Panc1 (cell line): ENCODE data around the gene RNF186. TPM values are rescaled to one million over a fixed set of nuclear protein-coding genes. Genes with fewer than 3 reads are reported as not detected.

ENCODE experiments used
- ATAC-seq: fragments of 200-7000 bp; cut with Tn5 transposase; 2 replicates; pipeline ENCODE4 v1.9.1; 2020; ENCODE audit warnings: mild to moderate bottlenecking, moderate library complexity
- BruUV-seq: library from RNA; stranded (reverse); fragments of 400-500 nt; replicated peaks from 2 replicates; lab custom pipeline; 2021; lab: Mats Ljungman, UMichigan
- CTCF ChIA-PET: fragments of 300-600 bp; sonication (Branson Sonifier 250); formaldehyde crosslinking; loops from one replicate; lab custom pipeline; 2022; ENCODE audit warnings: antibody characterized with exemption; lab: Charles Lee
- POLR2A ChIA-PET: fragments of 300-600 bp; sonication (Branson Sonifier 250); formaldehyde crosslinking; loops from one replicate; lab custom pipeline; 2022; ENCODE audit warnings: antibody characterized with exemption; lab: Charles Lee
- DNase-seq: peaks from one replicate; pipeline ENCODE4 v3.0.0-alpha.2; 2010; ENCODE audit warnings: low read depth, low spot score
- H3K27ac ChIP-seq: 2 replicates; pipeline ENCODE4 v1.5.1; 2011; ENCODE audit warnings: mild to moderate bottlenecking, low read length, inconsistent platforms
- H3K27me3 ChIP-seq: fragments of 200-500 bp; sonication (Bioruptor generic); 2 replicates; pipeline ENCODE4 v1.6.0; 2014; ENCODE audit warnings: low read length, inconsistent platforms; ENCODE audit not compliant: control insufficient read depth, insufficient read depth
- H3K36me3 ChIP-seq: fragments of 200-500 bp; sonication (Bioruptor generic); 2 replicates; pipeline ENCODE4 v1.5.1; 2014; ENCODE audit warnings: inconsistent platforms, mild to moderate bottlenecking, low read length, moderate library complexity; ENCODE audit not compliant: control insufficient read depth, insufficient read depth
- H3K4me1 ChIP-seq: 2 replicates; pipeline ENCODE4 v1.5.1; 2011; ENCODE audit warnings: inconsistent platforms, mild to moderate bottlenecking, low read length, moderate library complexity; ENCODE audit not compliant: control insufficient read depth, insufficient read depth
- H3K4me3 ChIP-seq, 2 experiments: 2 replicates each; pipeline ENCODE4 v1.5.1; 2011 to 2012; ENCODE audit warnings: low read depth in 2 of 2, low read length in 2 of 2, mild to moderate bottlenecking in 2 of 2, inconsistent platforms in 1 of 2, moderate library complexity in 1 of 2
- H3K9me3 ChIP-seq: fragments of 200-500 bp; sonication (Bioruptor generic); 2 replicates; pipeline ENCODE4 v1.5.1; 2014; ENCODE audit warnings: low read depth, mild to moderate bottlenecking, inconsistent platforms, low read length, moderate library complexity; ENCODE audit not compliant: control insufficient read depth, insufficient read depth
- POLR2AphosphoS5 ChIP-seq: IDR thresholded peaks from 2 replicates; pipeline ENCODE4 v1.6.1; 2012; ENCODE audit warnings: mild to moderate bottlenecking, low read depth, low read length, moderate library complexity
- SIN3A ChIP-seq: IDR thresholded peaks from 2 replicates; pipeline ENCODE4 v1.6.1; 2012; ENCODE audit warnings: low read depth, mild to moderate bottlenecking, low read length, moderate library complexity, borderline replicate concordance; ENCODE audit not compliant: insufficient read depth
- TCF7L2 ChIP-seq: IDR thresholded peaks from 2 replicates; pipeline ENCODE4 v1.6.1; 2011; ENCODE audit warnings: mild to moderate bottlenecking, low read depth, low read length, inconsistent platforms
- in situ Hi-C: cut with HindIII; loops from 2 replicates; pipeline ENCODE4 v1.10.0; 2016; ENCODE audit warnings: low sequenced_read_pairs, low pct_unique_long_range_greater_than_20kb
- intact Hi-C: fragments of 100-400 bp; cut with micrococcal nuclease; formaldehyde crosslinking; loops from one replicate; pipeline ENCODE4 v1.10.0; 2022; ENCODE audit not compliant: unreplicated experiment
- total RNA-seq: library from RNA; stranded (reverse); gene quantifications from one replicate; pipeline ENCODE4 v1.2.1, GENCODE V29; 2021; ENCODE audit not compliant: unreplicated experiment
- TF ChIP-seq, protein P1 (sequence below): fragments of 450-650 bp; IDR thresholded peaks from 2 replicates; pipeline ENCODE4 v1.5.1; 2017; ENCODE audit warnings: mild to moderate bottlenecking
- TF ChIP-seq, protein P2 (sequence below), 2 experiments: IDR thresholded peaks; 2 replicates each; pipeline ENCODE4 v1.6.1; 2011 to 2012; ENCODE audit warnings: low read depth in 2 of 2, control low read depth in 1 of 2, low read length in 1 of 2, mild to moderate bottlenecking in 1 of 2, moderate library complexity in 1 of 2; ENCODE audit not compliant: insufficient read depth in 1 of 2

The RNF186 gene
- total RNA-seq, 1 experiment from 2014 or later = not detected

DNA sequence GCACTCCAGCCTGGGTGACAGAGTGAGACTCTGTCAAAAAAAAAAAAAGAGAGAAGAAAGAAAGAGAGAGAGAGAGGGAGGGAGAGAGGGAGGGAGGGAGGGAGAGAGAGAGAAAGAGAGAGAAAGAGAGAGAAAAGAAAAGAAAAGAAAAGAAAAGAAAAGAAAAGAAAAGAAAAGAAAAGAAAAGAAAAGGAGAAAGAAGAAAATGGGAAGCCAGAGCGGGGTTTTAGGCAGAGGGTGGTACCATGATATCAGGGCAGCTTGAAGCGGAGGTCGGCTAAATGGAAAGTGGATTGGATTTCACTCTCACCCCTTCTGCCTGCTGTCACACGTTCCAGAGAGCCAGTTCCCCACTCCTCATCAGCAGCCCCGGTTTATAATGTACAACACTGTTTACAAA, 17.3 kb downstream of the RNF186 start:
- no TSS peak for BruUV-seq
- ATAC-seq = no peak
- H3K4me1 ChIP-seq = peaks cover 5% of the 10 kb centered on the region
- no peak for DNase-seq
- no peak overlapping the region for H3K27ac ChIP-seq
- no peak for TF ChIP-seq TCF7L2
- no peak for TF ChIP-seq POLR2AphosphoS5
- TF ChIP-seq SIN3A = no peak
- TF ChIP-seq, protein P1, sequence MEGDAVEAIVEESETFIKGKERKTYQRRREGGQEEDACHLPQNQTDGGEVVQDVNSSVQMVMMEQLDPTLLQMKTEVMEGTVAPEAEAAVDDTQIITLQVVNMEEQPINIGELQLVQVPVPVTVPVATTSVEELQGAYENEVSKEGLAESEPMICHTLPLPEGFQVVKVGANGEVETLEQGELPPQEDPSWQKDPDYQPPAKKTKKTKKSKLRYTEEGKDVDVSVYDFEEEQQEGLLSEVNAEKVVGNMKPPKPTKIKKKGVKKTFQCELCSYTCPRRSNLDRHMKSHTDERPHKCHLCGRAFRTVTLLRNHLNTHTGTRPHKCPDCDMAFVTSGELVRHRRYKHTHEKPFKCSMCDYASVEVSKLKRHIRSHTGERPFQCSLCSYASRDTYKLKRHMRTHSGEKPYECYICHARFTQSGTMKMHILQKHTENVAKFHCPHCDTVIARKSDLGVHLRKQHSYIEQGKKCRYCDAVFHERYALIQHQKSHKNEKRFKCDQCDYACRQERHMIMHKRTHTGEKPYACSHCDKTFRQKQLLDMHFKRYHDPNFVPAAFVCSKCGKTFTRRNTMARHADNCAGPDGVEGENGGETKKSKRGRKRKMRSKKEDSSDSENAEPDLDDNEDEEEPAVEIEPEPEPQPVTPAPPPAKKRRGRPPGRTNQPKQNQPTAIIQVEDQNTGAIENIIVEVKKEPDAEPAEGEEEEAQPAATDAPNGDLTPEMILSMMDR = no peak
- TF ChIP-seq, protein P2, sequence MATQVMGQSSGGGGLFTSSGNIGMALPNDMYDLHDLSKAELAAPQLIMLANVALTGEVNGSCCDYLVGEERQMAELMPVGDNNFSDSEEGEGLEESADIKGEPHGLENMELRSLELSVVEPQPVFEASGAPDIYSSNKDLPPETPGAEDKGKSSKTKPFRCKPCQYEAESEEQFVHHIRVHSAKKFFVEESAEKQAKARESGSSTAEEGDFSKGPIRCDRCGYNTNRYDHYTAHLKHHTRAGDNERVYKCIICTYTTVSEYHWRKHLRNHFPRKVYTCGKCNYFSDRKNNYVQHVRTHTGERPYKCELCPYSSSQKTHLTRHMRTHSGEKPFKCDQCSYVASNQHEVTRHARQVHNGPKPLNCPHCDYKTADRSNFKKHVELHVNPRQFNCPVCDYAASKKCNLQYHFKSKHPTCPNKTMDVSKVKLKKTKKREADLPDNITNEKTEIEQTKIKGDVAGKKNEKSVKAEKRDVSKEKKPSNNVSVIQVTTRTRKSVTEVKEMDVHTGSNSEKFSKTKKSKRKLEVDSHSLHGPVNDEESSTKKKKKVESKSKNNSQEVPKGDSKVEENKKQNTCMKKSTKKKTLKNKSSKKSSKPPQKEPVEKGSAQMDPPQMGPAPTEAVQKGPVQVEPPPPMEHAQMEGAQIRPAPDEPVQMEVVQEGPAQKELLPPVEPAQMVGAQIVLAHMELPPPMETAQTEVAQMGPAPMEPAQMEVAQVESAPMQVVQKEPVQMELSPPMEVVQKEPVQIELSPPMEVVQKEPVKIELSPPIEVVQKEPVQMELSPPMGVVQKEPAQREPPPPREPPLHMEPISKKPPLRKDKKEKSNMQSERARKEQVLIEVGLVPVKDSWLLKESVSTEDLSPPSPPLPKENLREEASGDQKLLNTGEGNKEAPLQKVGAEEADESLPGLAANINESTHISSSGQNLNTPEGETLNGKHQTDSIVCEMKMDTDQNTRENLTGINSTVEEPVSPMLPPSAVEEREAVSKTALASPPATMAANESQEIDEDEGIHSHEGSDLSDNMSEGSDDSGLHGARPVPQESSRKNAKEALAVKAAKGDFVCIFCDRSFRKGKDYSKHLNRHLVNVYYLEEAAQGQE (IDR thresholded peaks at IDR 0.05; ENCODE audit: insufficient read depth in 1 of 2, low read depth in 2 of 2, low read length in 1 of 2) = no peak
- no peaks in the 10 kb centered on the region for H3K27me3 ChIP-seq
- H3K36me3 ChIP-seq = no peaks in the 10 kb centered on the region
- no peak overlapping the region for H3K4me3 ChIP-seq
- ChIA-PET POLR2A (interaction anchor here (0.5 kb wide), 2 partner anchors 40 to 1033 kb away, joined by 3 read pairs; no protein-coding TSS in a partner anchor), CTCF (no interaction called here)
- in situ Hi-C loops (no loop called here), intact Hi-C loops (no loop called here)
- H3K9me3 ChIP-seq = no peaks in the 10 kb centered on the region

DNA sequence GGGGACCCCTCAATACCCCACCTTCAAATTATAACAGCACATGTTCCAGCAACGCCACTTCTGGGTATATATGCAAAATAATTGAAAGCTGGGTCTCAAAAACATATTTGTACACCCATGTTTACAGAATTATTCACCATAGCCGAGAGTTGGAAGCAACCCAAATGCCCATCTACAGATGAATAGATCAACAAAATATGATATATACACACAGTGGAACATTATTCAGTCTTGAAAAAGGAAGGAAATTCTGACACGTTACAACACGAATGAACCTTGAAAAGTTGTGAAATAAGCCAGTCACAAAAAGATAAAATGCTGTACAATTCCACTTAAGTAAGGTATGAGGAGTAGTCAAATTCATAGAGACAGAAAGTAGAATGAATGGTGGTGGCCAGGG, 20.5 kb downstream of the RNF186 start:
- Histone ChIP-seq H3K27ac (no peak overlapping the region), H3K9me3 (no peaks in the 10 kb centered on the region), H3K36me3 (no peaks in the 10 kb centered on the region), H3K4me3 (no peak overlapping the region), H3K27me3 (no peaks in the 10 kb centered on the region), H3K4me1 (peaks cover 5% of the 10 kb centered on the region)
- ChIA-PET CTCF (no interaction called here), POLR2A (no interaction called here)
- TF ChIP-seq, protein P2 (IDR thresholded peaks at IDR 0.05; ENCODE audit: insufficient read depth in 1 of 2, low read depth in 2 of 2, low read length in 1 of 2) = no peak
- TF ChIP-seq, protein P1 = no peak
- TF ChIP-seq SIN3A = no peak
- TF ChIP-seq POLR2AphosphoS5 = no peak
- TF ChIP-seq TCF7L2 = no peak
- intact Hi-C loops (no loop called here), in situ Hi-C loops (no loop called here)
- ATAC-seq (no peak), DNase-seq (no peak)
- no TSS peak for BruUV-seq
